GM19193 (cell line): ENCODE measurements around the gene GRIN2A.

Experiments used
- POLR2A ChIP-seq: IDR thresholded peaks from 4 replicates; pipeline ENCODE4 v1.6.1; 2011; ENCODE audit not compliant: insufficient read depth, insufficient read length; ENCODE audit errors: extremely low read depth

The GRIN2A gene

GRCh38 chr16:10003486-10003885 is 178.7 kb downstream of the GRIN2A start:
- no peak for TF ChIP-seq POLR2A

GRCh38 chr16:10001258-10001775 is 180.9 kb downstream of the GRIN2A start:
- TF ChIP-seq POLR2A = no peak

DNA sequence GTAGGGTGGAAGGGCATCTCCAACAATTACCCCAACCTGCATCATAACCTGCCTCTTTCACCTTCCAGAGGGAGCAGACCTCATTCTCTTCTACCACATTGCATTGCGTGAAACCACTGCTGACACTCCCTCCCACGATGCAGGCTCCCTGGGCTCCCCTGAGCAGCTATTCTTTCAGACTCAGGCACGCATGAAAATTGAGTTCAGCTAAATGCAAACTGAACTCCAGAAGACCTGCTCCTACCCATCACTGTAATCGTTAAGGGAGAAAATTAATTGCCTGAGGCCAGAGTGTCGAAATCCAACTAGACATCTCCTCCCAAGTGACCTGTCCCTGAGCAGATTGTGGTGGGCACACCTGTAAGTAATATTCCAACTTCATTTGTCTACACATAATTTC is 186.0 kb downstream of the GRIN2A start:
- TF ChIP-seq POLR2A = no peak

DNA sequence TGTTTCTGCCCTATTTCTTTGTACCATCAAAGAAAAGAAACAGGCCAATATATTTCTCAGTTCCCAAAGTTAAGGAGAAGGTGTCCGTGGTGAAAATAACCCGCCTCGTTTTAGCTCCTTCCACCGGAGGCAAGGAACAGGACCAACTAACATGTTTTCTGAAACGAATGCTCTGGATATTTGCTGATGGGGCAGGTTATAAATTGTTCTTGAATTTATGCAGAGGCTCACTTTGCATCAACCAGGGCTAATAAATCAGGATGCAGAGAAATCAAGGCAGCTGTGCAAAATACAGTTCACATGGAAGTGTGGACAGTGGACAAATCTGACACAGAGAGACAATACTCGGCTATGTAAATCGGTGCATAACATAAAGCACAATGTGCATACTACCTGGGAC is 189.8 kb downstream of the GRIN2A start:
- TF ChIP-seq POLR2A = no peak

DNA sequence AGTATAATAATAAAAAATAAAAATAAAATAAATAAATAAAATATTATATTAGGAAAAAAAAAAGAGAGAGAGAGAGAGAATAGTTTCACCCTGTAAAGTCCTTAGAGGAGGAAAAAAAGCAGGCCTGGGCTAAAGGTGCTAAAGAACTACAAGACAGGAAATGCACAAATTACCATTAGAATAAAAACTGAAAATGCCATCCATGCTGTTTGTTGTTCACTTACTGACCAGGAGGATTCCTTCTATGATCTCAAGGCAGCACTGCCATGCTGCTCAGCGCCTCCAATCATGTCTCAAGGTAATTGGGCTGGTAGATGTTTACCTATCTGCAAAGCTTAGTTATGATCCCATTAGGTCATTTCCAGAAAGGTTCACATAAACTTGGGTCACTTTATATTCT is 201.2 kb downstream of the GRIN2A start:
- no peak for TF ChIP-seq POLR2A

DNA sequence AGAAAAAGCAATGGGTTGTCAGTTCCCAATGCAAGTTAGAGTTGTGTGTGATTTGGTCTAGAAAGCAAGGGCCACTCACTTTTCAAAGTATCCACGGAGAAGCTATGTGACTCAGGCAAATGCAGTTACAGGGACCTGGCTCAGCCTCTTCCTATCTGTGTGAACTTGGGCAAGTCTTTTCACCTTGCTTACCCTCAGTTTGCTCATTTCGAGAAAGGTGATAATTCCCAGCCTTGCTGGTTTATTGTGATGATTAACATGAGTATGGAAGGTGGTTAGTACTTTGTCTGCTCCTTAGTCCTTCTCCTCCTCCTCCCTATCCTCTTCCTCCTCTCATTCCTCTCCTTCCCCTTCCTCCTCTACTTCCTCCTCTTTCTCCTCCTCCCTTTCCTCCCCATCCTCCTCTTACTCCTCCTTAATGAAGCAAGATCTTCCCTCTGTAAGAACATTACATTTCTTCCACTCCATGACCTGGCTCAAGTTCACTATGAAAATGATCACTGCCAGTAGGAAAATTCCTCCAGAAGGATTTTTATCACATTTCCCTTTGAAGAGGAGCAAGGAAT is 204.0 kb downstream of the GRIN2A start:
- TF ChIP-seq POLR2A = no peak

DNA sequence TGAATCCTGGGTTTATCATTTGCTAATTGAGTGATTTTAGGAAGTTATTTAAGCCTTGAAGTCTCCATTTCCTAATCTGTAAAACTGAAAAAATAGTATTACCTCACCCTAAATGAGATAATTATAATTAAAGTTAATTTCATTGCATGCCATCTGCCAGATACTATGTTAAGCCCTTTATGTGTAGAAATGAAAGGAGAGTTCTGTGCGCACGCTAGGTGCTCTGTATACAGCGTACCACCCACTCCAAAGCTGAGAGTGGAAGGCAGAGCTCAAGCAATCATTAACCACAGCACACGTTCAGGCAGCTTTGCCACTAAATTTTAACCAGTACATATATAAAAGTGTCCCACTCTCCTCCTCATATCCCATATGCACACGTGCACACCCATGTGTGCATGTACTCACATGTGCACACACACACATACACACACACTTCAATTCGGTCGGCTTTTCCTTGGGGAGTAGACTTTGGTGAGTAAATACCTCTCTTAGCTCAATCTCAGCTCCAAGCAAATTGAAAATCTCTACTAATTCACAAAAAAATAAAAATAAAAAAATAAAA is 204.8 kb downstream of the GRIN2A start:
- no peak for TF ChIP-seq POLR2A

GRCh38 chr16:9976601-9977000 is 205.6 kb downstream of the GRIN2A start:
- no peak for TF ChIP-seq POLR2A

DNA sequence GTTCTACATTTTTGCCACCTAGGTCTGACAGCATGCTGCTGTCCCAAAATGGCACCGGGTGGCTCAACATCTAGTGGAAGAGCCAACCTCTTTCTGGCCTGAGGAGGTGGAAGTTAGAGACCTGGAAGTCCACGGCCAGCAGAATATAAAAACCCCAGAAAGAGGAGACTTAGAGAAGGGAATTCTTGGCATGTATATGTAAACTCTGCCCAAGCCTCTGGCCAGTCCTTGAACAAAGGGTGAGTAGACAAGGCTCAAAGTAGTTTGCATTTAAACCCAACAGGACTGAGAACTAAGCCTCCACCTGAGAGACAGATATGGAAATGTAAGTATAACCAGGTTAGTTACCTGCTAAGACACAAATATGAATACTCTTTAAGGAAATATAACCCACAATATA is 210.3 kb downstream of the GRIN2A start:
- no peak for TF ChIP-seq POLR2A

DNA sequence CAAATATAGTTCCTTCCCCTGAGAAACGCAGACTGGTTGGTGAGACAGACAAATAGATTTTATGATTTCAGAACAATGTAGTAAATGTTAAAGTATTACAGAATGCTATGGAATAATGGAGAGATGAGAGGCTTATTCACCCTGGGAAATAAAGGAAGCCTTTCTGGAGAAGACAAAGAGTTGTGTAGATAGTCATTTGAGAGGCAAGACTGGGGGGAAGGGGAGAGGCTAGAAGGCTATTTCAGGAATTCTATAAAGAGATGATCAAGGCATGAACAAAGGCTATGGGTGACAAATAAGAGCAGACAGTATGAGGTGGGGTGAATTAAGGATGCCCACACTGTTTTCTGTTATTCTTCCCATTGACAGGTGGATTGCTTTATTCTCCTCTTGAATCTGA is 211.4 kb downstream of the GRIN2A start:
- no peak for TF ChIP-seq POLR2A

DNA sequence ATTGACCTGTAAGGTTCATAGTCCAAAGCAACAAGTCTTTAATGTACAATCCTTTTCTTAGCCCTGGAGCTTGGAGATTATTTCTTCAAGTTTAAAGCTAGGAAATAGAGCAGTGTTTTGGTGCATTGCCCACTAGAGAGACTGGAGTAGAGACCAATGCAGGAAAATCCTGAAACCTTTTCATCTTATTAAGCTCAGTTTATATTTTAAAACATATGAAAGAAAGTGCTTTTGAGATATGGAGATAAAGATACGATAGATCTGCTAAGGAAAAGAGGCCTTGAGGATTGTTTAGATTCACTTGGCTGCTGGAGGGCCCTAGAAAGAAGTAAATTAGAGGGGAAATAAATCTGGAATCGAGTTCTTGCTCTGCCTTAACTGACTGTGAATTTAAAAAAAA is 212.0 kb downstream of the GRIN2A start:
- TF ChIP-seq POLR2A = no peak

- no peak for TF ChIP-seq POLR2A
Measured at GRCh38 chr16:9969580-9969979, 212.6 kb downstream of the GRIN2A start.

- no peak for TF ChIP-seq POLR2A
Measured at GRCh38 chr16:9966569-9967157, 215.6 kb downstream of the GRIN2A start.

GRCh38 chr16:9965079-9965478 is 217.1 kb downstream of the GRIN2A start:
- TF ChIP-seq POLR2A = no peak

GRCh38 chr16:9964426-9964825 is 217.8 kb downstream of the GRIN2A start:
- no peak for TF ChIP-seq POLR2A

GRCh38 chr16:9957433-9957832 is 224.8 kb downstream of the GRIN2A start:
- TF ChIP-seq POLR2A = no peak

GRCh38 chr16:9957002-9957401 is 225.2 kb downstream of the GRIN2A start:
- no peak for TF ChIP-seq POLR2A

GRCh38 chr16:9955677-9956076 is 226.6 kb downstream of the GRIN2A start:
- no peak for TF ChIP-seq POLR2A
